HG02623 (cell line): ENCODE data around the gene TENM3.

Source experiments
- ATAC-seq: cut with Tn5 transposase; IDR thresholded peaks from one replicate; pipeline ENCODE4 v1.9.1; 2021; ENCODE audit warnings: moderate library complexity; ENCODE audit not compliant: unreplicated experiment

TENM3 gene

DNA sequence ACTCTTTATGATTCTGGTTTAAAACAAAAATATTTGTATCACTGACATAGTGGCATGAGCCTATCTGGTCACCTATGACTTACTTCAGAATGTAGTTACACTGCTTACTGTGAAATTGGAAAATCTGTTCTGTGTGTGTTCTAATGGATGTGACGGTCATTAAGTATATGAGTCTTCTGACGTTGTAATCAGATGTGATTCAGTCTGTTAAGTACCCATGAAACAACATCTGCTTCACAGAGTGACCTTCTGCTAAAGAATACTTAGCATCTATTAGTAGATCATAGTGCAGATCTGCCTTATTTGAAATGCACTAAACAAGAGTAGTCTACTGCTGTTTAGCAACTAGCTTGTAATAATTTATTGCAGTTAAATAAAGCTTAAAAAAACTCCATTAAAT lies 356.9 kb downstream of the TENM3 start:
- ATAC-seq = no peak

DNA sequence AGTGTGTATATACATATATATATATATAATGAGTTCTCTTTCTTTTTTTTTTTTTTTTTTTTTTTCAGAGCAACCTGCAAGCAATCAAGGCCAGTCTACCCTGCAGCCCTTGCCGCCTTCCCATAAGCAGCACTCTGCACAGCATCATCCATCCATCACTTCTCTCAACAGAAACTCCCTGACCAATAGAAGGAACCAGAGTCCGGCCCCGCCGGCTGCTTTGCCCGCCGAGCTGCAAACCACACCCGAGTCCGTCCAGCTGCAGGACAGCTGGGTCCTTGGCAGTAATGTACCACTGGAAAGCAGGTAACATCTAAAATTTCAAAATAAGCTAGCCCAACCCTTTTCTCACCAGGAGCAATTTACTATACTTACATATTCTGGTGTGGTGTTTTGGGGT lies 357.7 kb downstream of the TENM3 start:
- no peak for ATAC-seq

DNA sequence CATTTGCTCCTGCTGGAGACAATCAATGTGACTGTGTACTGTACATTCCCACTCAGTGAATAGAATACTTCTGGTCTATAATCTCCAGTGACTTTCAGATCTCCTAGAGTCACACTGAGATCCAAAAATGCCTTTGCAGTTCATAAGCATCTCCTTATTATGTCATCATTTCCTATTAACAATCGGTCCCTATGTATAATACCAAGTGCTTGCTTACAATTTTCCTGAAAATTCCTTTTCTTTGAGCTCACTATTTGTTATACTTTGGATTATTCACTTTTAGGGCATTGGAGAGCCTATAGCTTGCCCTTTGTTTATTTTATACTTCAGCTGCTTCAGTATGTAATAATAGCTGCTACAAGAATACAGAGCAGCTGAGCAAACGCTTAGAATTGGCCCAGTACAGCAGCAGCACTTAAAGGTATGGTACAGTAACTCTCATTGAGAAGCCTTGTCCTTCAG lies 361.0 kb downstream of the TENM3 start:
- ATAC-seq = no peak

DNA sequence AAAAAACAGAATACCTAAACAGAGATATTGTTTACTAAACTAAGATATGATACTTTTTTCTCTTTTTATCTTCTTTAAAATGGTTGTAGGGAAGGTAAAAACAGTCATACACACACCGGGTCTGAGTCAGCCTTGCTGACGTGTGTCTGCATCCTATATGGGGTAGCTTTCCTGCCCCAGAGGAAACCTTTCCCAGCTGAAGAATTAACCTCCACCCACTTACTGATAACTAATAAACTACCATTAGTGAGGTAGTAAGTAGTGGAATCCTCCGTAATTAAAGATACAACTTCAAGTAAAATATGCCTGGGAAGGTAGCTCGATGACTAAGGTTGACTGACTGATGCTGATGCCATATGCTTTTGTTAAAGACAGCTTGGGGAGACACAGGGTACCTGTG lies 361.8 kb downstream of the TENM3 start:
- no peak for ATAC-seq

DNA sequence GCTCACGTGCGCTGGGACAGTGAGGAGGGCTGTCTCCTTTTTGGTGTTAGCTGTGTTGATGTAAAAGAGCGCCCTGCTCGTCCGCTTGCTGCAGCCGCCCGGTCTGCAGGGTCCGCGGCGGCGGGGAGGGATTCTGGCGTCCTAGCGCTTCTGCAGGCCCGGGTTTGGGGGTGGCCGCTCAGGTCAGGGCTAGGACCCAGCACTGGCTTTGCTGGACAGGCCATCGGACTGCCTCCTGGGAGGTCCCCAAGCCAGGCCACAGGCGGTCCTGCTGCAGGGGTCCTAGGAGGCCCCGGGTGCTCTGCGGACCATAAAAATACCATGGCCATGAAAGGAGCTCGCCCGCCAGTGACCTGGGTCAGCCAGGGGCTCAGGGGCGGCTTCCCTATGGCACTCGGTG lies 365.3 kb downstream of the TENM3 start:
- no peak for ATAC-seq

DNA sequence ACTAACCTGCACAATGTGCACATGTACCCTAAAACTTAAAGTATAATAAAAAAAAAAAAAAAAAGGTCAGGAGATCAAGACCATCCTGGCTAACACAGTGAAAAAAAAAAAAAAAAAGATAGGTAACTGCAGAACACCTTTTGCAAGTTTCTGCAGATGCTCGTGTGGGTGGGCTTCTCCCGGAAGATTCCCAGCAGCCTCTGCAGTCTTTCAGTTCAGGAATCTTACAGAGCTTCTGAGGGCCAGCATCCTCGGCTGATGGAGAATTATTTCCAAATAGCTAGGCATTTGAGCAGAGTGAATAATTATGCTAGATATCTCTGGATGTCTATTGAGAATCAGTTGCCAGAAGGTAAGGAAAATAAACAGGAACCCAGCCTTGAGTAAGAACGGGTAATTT lies 373.3 kb downstream of the TENM3 start:
- ATAC-seq = no peak

DNA sequence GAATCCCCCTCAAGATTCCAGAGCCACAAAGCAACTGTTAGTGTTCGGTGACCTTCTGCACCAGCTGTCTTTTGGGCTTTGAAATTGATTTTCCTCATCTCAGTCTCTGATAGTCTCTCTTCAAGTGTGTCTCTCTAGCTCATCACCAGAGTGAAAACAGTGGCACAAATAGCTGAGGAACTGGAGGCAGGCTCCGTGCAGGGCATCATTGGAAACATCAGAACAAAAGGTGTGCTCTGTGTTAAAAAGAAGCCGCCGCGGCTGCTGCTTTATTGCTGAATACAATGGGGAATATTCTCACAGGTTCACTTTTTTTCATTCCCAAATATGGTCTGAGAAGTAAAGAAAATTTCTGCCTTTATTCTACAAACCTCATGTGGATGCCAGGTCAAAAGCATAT lies 376.5 kb downstream of the TENM3 start:
- ATAC-seq = no peak

DNA sequence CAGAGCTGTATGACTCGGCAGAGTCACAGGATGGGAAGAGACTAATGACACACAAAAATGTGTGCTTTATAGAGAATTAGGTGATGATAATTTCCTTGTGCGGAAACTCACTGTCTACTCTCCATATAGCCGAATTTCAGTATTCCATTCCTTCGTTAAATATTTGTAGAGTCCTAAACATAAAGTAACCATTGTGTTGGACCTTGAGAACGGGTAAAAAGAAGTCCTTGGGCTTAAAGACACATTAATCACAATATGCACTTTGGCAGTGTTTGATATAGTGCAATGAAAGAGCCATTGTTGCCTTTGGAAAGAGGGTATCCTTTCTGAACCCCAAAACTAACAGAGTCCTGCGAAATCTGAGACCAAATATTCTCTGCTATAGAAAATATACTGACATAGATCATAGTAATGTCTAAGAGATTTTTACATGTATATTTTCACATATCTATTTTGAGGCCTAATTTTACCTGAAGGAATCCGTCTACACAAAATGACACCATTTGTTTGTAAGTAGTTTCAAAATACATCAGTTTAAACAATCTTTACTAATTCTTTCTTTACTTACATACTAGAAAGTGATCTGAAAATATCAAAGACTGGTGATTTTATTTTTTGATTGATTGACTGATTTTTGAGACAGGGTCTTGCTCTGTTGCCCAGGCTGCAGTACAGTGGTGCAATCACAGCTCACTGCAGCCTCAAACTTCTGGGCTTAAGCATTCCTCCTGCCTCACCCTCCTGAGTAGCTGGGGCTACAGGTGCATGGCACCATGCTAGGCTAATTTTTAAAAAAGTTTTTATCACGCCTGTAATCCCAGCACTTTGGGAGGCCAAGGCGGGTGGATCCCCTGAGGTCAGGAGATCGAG lies 377.1 kb downstream of the TENM3 start:
- ATAC-seq = no peak

DNA sequence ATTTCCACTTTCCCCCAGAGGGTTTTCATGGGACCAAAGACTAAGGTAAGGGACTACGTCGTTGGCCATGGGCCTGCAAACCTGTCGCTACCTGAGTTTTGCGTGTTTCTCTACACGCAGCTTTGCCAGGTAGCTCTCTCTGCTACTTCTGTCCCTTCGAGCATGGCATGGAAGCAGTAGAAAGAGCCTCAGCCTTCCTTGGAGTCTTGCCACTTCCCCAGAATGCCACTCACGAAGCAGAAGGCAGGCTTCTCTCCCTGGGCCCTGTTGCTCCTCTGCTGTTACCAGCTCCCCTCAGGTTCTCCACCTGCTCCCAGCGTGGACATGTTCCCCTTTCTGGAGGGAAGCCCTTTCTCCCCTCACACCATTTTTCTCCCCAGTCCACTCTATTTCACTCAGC lies 381.1 kb downstream of the TENM3 start:
- no peak for ATAC-seq

DNA sequence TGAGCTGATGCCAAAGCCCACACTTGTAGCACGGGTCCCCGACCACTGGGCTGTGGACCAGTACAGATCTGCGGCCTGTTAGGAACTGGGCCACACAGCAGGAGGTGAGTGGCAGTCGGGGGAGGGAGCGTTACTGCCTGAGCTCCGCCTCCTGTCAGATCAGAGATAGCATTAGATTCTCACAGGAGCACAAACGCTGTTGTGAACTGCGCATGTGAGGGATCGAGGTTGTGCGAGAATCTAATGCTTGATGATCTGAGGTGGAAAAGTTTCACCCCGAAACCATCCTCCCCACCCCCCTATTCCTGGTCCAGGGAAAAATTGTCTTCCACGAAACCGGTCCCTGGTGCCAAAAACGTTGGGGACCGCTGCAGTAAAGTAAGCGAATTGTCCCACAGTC lies 382.0 kb downstream of the TENM3 start:
- ATAC-seq = no peak

DNA sequence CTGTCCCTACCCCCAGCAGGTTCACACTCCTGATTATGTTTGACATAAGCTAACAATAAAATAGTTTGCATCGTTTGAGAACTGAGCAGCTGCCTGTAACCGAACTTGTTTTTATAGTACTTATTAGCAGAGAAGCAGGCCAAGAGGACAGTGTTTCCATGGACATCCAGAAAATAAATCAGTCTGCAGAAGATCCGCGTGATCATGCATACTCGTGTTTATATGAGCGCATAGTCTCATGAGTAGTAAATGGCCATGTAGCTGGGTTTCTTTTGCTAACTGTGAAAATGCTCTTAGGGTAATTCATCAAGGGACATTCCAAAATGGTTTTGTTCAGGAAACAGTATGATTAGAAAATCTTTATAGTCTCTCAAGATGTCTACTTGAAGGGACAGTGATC lies 384.8 kb downstream of the TENM3 start:
- ATAC-seq = no peak

DNA sequence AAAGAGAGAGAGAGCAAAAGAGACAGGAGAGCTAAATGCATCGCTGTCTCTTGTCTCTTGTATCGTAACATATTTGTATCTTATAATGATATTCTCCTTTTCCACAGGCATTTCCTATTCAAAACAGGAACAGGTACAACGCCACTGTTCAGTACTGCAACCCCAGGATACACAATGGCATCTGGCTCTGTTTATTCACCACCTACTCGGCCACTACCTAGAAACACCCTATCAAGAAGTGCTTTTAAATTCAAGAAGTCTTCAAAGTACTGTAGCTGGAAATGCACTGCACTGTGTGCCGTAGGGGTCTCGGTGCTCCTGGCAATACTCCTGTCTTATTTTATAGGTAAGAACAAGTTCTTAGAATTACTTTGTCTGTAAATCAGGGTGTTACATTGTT lies 385.3 kb downstream of the TENM3 start:
- ATAC-seq = no peak

DNA sequence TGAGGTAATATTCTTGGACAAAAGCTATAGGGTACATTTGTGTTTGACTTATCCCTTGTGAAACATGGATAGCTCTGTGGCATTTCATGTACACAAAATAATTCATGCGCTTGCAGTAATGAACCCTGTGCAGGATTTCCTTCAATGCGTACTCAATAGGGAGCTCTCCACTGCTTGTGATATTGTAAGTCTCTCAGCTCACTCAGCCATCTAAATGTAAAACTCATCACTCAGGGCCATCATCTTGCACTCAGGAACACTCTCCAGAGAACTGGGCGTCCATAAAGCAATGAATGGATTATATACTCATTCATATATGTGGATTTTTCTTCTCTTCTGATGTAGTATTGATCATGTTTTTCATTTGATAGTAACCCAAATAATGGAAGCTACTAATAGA lies 385.9 kb downstream of the TENM3 start:
- no peak for ATAC-seq

DNA sequence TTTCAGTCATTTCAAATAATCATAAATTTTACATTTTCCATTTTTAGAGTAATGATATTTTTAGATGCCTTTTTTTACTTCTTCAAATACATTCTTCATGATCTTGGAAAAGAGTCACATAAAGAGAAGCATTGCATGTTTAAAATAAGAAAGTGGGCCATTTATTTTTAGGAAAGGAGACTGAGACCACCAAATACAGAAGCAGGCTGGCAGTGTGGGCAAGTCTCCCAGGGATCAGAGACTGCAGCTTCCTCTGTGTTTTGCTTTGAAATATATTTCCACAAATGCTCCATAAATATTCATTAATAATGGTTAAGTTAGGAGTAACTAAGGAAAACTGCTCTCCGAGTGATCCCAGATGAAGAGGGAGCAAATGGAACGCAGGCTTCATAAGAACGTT lies 397.3 kb downstream of the TENM3 start:
- ATAC-seq = no peak

DNA sequence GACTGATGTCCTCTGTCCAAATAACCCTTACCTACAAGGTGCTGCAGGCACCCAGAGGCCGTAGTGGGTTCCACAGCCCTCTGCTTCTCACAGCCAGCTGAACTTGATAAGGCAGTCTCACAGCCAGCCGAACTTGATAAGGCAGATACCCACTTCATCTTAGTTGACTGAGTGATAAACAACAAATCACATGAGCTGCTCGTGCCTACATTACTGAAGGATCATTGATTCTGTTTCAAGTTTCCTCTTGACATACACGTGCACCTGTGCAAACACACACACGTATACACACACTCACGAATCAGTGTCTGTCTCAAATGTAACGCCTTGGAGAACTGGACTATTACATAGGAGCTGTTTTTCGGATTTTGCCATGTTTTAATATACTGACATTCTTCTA lies 397.7 kb downstream of the TENM3 start:
- ATAC-seq = no peak

DNA sequence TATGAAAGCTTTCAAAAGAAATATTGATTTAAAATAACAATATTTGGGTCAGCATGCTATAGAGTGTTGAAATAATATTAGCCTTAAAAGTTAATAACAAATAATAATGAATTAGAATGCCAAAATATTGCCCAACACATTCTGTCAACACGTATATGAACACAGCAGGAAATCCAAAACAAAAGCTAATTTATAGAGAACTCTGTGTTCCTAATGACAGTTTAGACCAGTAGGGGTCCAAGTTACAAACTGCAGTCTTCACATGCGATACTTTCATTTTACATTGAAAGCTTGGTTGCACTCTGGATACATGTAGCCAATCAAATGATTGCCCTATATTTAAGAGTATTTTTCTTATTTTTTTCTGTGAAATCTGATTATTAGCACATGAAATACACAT lies 399.6 kb downstream of the TENM3 start:
- peak; percentile 60 for ATAC-seq

DNA sequence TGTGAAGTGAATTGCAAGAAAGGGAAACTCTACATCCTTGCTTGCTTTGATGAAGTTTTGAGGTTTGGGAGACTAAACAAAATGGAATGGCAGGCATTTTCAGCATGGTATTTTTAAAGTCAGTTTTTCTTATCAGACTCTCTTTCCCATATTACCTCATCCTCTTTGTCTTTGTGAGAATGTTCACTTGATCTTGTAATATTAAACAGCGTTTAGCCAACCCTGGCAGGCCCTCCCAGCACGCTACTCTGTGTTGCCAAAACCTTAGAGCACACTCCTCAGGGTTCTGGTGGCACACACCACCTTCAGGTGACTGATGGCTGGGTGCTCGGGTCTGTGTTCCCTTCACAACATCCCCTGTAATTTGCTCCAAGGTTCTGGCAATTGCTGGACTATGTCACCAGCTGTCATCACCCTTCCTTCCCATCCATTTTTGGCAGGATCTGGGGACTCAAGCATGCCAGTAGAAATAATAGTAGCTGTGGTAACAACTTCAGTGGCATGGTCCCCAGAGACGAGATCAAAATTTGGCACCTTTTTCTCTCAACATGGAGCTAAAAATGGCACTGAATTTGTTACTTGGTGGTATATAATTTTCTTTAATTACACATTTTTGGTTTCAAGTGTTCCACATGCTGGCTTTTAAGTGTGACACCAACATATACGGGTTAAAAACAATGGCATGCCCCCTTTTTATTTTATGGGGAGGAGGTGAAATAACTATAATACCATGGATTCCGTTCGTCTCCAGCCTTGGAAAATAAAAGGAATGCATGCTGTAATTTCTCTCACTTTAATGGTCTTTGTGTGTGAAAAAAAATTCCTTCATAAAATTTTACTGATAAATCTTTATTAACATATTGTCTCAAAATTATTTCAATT lies 400.8 kb downstream of the TENM3 start:
- no peak for ATAC-seq

DNA sequence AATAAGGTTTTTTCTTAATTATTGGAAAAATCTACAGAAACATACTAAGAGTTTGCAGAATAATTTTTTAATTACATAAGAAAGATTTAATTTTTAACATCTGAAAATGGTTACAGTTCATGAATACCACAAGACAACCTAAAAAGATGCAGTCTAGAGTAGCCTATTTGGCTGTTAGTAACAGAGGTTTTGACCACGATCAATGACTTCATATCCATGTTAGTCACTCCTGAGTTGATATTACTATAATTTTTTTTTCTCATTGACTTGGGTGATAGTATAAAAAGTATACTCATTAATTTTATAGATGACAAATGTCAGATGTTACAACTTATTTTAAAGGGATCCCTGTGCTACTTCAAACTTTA lies 401.5 kb downstream of the TENM3 start:
- ATAC-seq = no peak

DNA sequence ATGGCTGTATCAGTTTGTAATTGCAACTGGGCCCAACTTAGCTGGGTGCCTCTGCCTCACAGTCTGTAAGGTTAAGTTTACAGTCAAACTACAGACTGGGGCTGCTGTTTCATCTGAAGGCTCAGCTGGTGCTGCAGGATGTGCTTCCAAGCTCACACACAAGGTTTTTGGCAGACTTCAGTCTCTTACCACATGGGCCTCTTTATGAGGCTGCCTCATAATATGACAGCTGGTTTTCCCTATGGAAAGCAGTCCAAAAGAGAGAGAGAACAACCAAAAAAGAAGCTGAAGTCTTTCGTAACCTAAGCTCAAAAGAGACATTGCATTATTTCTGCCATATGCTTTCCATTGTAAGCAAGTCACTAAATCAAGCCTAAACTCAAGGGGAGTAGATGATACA lies 402.3 kb downstream of the TENM3 start:
- ATAC-seq = no peak

DNA sequence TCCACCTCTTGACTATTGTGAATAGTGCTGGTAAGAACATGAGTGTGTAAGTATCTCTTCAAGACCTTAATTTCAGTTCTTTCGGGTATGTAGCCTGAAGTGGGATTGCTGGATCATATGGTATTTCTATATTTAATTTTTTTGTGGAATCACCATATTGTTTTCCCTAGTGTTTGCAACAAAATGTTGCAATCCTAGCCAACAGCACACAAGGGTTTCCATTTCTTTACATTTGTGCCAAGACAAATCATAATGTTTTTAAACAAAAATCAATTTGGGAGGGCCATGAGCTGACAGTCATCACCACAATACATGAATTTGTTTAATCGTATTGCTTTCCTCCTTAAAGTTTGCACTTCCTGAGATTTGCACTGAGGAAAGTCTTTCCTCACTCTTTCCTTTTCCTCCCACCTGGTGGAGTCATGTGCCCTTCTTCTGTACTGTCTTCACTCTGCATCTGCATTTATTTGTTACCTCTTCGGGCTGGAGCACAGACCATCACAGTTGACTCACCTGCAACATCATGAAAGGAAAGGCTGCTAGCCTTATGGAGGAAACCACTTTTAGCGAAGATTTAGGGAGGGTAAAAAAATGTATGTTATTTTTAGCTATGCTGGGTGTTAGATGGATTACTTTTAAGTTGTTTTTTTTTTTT lies 404.6 kb downstream of the TENM3 start:
- ATAC-seq = no peak

DNA sequence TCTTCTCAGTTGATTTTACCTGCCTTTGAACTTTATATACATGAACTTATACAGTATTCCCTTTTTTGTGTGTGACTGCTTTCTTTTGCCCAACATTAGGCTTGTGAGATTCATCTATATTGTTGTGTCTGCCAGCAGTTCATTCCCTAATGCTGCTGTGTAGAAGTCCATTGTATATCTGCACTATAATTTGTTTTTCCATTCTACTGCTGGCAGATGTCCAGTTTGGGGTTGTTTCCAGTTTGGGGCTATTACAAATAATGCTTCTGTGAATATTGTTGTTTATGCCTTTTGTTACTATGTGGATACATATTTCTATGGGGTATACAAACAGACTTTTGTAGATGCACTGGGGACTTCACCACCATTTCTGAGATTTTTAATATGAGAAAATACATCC lies 405.6 kb downstream of the TENM3 start:
- no peak for ATAC-seq
